Measurements from ENCODE around the gene CWH43.
"Not testable (repeated sequence)": the region's sequence is repeated elsewhere in the genome, so short reads cannot be mapped to it uniquely, and the experiment has no call there.

Gene CWH43

DNA sequence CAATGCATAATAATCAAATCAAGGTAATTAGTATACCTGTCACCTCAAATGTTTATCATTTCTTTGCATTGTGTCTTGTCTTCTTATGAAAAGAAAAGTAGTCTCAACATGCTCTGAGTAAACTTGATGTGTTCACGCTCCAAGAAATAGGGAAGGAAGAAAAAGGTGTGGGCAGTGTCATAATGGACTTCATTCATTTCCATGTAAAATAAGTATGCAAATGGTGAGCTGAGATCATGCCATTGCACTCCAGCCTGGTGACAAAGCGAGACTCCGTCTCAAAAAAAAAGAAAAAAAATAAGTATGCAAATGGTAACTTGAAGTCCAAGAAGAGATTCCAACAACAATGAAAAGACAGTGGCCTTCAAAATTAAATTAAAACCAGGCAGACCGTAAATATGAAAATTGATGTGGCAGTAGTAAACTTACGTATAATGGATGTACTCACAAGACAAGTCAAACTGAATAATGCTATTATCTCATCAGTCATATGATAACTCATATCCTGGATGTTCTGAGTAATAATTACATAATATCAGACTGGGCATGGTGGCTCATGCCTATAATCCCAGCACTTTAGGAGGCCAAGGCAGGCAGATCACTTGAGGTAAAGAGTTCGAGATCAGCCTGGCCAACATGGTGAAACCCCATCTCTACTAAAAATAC is 6.0 kb upstream of the CWH43 start:
- no peak for DNase-seq

DNA sequence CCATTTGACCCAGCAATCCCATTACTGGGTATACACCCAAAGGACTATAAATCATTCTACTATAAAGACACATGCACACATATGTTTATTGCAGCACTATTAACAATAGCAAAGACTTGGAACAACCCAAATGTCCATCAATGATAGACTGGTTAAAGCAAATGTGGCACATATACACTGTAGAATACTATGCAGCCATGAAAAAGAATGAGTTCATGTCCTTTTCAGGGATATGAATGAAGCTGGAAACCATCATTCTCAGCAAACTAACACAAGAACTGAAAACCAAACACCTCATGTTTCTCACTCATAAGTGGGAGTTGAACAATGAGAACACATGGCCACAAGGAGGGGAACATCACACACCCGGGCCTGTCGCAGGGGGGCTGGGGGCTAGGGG is 2.1 kb upstream of the CWH43 start:
- DNase-seq = not testable (repeated sequence)

DNA sequence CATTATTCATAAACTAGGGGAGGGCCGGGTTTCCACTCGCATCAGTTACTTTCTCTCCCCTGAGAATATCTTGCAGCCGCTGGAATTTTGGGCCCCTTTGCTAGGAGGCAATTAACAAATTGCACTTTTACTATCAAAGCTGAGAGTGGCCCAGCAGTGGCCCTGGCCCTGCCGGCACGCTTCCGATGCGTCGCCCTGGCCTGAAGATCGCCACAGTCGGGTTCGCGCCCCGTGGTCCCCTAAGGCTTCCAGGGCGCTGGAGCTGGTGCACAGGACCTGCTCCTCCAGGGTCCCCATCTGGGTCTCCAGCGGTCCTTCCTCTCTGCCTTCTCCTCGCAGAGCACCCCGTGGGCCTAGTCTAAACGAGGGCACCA is 486 bp upstream of the CWH43 start:
- DNase-seq = no peak

DNA sequence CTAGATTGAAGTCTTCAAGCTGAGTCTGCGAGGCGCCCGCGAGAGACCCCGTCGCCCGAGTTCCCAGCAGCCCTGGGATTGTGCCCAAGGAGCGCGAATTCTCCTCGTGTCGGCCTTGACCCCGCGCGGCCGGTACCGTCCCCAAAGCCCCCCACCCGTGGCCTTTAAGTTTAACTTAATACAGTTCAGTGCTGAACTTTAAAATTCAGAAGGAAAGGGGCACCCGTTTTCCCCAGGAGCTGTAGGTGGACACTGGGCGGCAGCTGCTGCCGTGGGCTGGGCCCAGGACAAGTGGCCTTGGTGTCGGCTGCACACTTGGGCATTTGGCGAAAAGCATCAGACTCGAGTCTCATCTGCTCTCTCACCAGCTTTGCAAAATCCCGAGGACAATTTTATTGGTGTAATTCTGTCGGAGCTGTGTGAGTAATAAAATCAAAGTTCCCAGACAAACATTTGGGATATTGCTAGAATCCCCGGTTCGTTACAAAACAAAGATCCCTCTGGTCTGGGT is 634 bp downstream of the CWH43 start:
- DNase-seq = no peak

DNA sequence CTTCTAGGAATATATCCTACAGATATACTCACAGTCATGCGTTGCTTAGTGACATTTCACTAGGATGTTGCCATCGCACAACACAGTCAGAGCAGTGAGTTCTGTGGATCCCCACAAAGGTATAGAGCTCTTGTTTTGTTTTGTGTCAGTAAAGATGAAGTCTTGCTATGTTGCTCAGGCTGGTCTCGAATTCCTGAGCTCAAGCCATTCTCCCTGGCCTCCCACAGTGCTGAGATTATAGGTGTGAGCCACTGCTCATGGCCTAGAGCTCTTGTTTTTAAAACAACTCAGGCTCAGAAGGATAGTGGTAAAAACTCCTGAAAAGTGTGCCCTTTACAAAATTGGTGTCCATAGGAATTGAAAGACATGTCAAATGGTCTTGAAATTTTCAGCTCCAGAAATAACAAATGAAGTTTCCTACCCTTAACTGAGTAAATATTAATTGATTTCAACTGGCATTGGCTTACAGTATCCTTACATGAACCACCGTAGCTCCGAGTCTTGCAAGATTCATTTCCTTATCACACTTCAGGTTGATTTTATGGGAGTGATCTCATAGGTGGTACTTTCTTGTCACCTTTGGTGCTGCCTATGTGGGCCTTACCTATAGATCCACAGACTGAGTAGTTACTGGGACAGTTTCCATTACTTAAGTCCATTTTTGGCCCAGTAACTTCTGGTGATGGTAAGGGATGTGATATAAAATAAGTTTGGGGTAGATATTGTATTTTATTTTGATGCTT is 3.6 kb downstream of the CWH43 start:
- DNase-seq = no peak

DNA sequence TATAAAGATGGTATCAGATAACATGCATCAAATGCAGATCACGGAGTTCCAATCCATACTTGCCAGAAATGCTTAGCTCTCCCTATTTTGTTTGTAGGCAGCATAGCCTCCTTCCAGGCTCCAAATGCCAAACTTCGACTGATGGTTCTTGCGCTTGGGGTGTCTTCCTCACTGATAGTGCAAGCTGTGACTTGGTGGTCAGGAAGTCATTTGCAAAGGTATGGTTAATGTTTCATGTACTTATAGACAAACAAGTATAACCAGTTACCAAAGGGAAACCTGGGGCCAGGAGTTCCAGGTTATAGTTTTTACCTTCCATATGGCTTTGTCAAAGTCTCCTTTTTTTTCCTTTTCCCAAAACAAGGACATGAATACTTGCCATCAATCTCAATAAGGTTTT is 5.3 kb downstream of the CWH43 start:
- no peak for DNase-seq

DNA sequence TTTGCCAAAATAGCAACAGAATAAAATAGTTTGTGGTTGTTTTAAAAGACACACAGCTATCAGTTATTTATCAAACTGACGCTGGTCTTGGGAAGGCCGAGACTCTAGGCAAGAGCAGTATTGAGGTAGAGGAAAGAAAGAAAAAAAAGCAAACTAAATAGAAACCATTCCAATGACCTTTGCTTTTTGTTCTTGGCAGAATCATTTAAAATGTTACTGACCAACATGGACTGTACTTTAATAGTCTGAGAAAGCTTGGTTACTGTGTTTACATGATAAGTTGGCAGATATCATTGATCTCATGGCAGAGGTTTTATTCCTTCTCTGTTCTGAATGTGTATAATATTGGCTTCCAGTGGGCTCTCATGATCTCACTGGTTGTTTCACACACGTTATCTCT is 11.9 kb downstream of the CWH43 start:
- no peak for DNase-seq

DNA sequence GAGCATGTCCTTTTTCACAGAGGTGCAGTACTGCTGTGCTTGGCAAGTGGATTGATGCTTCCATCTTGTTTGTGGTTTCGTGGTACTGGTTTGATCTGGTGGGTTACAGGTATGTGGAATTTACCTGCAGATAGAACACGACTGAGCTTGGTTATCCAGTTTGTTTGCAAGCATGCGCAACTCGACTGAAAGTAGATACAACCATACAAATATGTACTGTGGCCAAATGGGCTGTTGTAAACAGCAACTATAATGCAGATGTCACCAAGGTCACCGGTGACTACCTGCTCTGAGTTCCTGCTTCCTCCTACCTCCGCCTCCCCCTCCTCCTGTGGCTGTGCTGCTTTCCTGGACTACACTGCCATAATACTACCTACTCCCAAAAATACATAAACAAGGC is 12.4 kb downstream of the CWH43 start:
- no peak for DNase-seq

DNA sequence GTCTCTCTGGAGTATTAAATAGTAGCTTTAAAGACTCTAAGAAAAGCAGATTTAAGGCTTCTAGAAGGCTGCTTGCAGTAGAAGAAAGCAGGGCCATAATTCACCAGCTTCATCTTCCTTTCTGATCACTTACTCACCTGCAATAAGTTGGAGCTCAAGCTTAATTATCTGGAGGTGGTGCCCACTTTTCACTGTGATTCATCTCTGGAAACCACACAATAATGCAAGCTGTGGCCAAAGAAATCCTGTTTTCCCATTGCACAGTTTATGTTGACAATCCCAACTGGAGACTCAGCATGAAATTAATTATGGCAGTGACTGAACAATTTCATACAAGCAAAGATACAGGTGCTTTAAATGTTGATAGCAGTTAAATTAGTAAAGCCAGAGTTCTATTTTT is 14.7 kb downstream of the CWH43 start:
- no peak for DNase-seq

DNA sequence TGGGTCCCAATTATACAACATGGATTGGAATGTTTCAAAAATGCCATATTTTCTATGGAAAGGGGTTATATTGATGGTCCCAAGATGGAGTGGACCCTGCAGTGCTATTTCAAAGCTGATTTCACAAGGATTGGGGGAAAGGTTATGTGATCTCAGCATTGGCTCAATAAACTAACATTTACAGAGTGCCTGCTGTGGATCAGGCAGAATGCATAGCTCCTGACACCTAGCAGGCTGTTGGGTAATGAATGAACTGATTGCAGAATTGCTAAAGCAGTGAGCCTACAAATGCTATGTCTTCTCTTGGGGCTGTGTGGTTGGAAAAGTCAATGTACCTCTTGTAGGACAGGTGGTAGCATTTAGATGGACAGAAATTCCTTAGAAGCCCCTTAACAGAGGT is 16.9 kb downstream of the CWH43 start:
- DNase-seq = no peak

DNA sequence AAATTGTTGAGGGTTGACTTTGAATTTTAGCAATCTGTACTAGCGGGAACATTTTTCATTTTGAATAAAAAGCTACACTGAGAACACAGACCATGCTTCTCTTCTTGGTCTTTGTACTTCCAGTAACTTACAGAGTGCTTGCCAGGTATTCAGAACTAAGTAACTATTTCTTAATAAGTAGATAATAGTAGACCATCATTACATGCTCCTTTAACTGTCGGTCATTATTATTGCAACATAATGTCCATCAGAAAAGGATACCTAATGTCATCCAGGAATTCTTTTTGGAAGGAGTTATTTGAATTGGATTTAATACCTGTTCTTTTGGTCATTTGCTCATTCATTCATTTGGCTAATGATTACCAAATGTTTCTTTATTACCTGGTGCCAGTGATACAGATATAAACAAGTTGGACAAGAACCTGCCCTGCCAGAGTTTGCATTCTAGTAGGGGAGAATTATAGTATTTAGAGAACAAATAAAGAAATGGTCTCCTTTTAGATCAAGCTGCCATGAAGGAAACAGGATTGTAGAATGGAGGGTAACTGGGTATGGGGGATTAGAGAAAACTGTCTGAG is 32.7 kb downstream of the CWH43 start:
- no peak for DNase-seq

DNA sequence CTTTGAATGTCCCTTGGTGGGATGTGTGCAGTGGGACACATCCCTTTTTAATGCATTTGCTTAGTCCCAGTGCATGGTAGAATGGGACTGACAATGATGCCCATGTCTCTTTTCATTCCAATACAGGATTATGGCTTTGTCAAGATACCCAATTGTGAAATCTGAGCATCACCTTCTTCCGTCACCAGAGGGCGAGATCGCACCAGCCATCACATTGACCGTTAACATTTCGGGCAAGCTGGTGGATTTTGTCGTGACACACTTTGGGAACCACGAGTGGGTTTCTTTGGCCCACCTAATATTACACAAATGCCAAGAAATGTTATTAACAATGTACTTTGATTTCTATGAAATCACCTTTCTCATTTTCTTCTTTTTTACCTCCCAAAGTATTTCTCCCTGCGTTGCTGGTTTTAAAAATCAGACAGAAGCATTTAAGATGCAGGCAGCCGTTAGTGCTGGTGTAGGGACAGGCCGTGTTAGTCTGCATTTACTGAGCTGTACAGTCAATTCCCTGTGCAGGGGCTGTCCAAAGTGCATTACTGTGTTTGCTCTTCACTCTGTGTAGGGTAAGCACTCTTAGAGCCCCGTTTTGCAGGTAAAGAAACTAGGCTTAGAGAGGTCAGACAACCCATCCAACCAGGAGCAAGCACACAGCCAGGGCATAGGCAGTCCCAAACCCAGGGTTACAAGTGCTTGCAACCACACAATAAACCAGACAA is 46.5 kb downstream of the CWH43 start:
- no peak for DNase-seq

DNA sequence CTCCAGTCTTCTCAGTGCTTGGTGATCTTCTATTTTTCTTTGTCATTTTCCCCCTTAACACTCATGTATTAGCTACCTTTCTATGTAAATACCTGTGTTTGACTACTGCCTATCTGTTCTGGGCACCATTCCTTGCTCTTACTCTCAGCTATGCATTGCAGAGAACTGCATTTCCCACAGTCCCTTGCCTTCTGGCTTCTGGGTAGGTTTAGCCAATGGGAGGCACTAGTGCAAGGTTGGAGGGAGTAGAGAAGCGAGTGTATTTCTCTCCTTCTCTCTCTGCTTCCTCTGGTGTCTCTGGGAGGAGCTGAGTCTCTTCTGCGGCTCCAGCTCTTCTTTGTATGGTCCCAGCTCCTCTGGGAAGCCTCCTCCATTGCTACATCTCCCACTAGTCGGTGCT is 50.5 kb downstream of the CWH43 start:
- no peak for DNase-seq

DNA sequence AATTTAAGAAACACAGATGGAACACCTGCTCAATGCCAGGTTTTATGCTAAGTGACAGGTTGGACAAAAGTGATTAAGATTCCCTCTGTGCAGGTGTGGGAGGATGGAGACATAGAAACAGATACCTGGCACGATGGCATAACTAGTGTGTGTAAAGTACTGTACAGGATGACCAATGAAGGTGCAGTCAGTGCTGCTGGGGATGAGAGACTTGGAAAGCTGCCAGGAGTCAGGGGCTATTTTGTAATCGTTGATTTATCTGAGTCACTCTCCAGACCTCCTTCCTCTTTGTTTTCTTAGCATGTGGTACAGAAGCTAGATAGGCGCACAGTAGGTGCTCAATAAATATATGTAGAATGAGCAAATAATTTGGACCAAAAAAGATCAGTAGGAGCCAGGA is 58.2 kb downstream of the CWH43 start:
- no peak for DNase-seq

DNA sequence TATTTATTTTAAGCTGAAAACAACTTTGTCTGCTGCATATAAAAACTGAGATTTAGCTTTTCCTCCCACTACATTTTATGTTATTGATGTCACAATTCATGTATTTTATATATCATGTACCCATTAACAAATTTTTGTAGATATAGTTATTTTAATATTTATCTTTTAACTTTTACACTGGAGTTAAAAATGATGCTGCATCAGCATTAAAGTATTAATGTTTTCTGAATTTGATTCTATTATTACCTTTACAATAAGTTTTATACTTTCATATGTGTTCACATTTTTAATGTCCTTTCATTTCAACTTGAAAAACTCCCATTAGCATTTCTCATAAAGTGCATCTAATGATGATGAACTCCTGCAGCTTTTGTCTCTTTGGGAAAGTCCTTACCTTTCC is 72.2 kb downstream of the CWH43 start:
- DNase-seq = no peak

DNA sequence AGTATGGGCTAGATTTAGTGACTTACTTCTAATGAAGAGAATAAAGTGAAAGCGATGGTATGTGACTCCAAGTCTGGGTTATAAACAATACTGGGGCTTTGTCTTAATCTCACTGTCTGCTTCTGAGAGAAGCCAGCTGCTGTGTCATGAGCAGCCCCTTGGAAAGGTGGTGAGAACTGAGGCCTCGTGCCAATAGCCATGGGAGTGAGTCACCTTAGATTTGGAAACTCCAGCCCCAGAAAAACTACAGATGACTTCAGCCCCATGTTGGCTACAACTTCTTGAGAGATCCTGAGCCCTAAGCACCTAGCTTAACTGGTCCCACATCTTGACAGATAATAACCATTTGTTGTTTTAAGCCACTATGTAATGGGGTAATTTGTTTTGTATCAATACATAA is 77.6 kb downstream of the CWH43 start:
- no peak for DNase-seq

DNA sequence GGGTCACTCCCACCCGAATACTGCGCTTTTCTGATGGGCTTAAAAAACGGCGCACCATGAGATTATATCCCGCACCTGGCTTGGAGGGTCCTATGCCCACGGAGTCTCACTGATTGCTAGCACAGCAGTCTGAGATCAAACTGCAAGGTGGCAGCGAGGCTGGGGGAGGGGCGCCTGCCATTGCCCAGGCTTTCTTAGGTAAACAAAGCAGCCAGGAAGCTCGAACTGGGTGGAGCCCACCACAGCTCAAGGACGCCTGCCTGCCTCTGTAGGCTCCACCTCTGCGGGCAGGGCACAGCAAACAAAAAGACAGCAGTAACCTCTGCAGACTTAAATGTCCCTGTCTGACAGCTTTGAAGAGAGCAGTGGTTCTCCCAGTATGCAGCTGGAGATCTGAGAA is 86.1 kb downstream of the CWH43 start:
- DNase-seq = not testable (repeated sequence)

DNA sequence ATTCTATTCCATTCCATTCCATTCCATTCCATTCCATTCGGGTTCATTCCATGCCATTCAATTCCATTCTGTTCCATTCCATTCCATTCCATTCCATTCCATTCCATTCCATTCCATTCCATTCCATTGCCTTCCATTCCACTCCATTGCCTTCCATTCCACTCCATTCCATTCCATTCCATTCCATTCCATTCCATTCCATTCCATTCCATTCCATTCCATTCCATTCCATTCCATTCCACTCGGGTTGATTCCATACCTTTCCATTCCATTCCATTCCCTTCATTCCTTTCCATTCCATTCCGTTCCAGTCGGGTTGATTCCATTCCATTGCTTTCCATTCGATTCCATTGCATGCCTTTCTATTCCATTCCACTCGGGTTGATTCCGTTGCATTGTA is 105.8 kb downstream of the CWH43 start:
- not testable (repeated sequence) for DNase-seq

DNA sequence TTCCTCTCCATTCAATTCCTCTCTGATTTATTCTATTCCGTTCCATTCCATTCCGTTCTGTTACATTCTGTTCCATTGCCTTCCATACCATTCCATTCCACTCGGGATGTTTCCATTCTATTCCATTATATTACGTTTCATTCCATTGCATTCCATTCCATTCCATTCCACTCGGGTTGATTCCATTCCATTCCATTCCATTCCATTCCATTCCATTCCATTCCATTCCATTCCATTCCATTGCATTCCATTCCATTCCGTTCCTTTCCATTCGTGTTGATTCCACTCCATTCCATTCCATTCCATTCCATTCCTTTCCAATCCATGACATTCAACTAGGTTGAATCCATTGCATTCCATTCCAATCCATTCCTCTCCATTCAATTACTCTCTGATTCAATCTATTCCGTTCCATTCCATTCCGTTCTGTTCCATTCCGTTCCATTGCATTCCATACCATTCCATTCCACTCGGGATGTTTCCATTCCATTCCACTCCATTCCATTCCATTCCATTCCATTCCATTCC is 106.6 kb downstream of the CWH43 start:
- DNase-seq = not testable (repeated sequence)

DNA sequence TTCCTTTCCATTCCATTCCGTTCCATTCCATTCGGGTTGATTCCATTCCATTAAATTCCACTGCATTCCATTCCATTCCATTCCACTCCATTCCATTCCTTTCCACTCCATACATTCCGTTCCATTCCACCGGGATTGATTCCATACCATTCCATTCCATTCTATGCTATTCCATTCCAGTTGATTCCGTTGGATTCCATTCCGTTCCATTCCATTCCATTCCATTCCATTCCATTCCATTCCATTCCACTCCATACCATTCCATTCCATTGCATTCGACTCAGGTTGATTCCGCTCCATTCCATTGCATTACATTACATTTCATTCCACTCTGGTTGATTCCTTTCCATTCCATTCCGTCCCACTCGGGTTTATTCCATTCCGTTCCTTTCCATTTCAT is 110.1 kb downstream of the CWH43 start:
- not testable (repeated sequence) for DNase-seq

DNA sequence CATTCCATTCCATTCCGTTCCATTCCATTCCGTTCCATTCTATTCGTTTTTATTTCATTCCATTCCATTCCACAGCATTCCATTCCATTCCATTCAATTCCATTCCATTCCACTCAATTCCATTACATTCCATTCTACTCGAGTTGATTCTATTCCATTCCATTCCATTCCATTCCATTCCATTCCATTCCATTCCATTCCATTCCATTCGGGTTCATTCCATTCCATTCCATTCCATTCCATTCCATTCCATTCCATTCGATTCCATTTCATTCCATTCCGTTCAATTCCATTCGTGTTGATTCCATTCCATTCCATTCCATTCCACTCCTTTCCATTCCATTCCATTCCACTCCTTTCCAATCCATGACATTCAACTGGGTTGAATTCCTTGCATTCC is 110.6 kb downstream of the CWH43 start:
- DNase-seq = not testable (repeated sequence)

DNA sequence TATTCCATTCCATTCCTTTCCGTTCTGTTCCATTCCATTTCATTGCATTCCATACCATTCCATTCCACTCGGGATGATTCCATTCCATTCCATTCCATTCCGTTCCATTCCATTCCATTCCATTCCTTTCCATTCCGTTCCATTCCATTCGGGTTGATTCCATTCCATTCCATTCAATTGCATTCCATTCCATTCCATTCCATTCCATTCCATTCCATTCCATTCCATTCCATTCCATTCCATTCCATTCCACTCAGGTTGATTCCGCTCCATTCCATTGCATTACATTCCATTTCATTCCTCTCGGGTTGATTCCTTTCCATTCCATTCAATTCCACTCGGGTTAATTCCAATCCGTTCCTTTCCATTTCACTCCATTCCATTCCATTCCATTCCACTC is 111.0 kb downstream of the CWH43 start:
- not testable (repeated sequence) for DNase-seq

DNA sequence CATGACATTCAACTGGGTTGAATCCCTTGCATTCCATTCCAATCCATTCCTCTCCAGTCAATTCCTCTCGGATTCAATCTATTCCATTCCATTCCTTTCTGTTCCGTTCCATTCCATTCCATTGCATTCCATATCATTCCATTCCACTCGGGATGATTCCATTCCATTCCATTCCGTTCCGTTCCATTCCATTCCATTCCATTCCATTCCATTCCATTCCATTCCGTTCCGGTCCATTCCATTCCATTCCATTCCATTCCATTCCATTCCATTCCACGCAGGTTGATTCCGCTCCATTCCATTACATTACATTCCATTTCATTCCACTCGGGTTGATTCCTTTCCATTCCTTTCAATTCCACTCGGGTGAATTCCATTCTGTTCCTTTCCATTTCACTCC is 111.4 kb downstream of the CWH43 start:
- not testable (repeated sequence) for DNase-seq
